Stimulated activated CD8-positive, alpha-beta memory T cell treated with anti-CD3 and anti-CD28 coated beads, Interleukin-7, amount 100 ng/mL, for 1 hour (primary cell): ENCODE results near the gene KIFC1.
"Not testable (repeated sequence)": the region's sequence is repeated elsewhere in the genome, so short reads cannot be mapped to it uniquely, and the experiment has no call there.

Experiments used
- DNase-seq, 2 donors: peaks; one replicate each; pipeline ENCODE4 v3.0.0-alpha.2; 2020; ENCODE audit warnings: low read depth in 2 of 2

Gene KIFC1

DNA sequence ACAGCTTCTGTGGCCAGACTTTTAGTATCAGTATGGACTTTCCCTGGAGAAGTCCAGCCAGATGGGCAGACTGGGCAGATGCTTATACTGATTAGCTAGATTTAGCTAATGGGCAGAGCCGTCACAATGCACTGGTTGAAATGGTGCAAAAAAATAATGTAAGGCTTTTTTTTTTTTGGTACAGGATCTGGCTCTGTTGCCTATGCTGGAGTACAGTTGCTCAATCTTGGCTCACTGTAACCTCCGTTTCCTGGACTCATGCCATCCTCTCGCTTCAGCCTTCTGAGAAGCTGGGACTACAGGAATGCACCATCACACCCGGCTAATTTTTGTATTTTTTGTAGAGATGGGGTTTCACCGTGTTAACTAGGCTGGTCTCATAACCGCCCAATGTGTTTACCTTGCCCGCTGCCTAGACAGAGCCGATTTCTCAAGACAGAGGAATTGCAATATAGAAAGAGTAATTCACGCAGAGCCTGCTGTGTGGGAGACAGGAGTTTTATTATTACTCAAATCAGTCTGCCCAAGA, 16.4 kb upstream of the KIFC1 start:
- DNase-seq, result no peak

- DNase-seq, result no peak
Observed at GRCh38 chr6:33377171-33377570, 14.5 kb upstream of the KIFC1 start.

DNA sequence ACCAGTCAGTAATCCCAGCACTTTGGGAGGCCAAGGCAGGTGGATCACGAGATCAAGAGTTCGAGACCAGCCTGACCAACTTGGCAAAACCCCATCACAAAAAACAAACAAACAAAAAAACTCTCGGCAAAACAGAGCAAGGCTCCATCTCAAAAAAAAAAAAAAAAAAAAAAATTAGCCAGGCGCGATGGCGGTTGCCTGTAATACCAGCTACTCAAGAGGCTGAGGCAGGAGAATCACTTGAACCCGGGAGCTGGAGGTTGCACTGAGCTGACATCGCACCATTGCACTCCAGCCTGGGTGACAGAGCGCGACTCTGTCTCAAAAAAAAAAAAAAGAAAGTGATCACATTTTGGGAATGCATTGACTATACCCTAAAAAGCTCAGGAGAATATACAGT, 12.4 kb upstream of the KIFC1 start:
- DNase-seq, result not testable (repeated sequence)

- no peak for DNase-seq
Observed at GRCh38 chr6:33380272-33380981, 11.2 kb upstream of the KIFC1 start.

DNA sequence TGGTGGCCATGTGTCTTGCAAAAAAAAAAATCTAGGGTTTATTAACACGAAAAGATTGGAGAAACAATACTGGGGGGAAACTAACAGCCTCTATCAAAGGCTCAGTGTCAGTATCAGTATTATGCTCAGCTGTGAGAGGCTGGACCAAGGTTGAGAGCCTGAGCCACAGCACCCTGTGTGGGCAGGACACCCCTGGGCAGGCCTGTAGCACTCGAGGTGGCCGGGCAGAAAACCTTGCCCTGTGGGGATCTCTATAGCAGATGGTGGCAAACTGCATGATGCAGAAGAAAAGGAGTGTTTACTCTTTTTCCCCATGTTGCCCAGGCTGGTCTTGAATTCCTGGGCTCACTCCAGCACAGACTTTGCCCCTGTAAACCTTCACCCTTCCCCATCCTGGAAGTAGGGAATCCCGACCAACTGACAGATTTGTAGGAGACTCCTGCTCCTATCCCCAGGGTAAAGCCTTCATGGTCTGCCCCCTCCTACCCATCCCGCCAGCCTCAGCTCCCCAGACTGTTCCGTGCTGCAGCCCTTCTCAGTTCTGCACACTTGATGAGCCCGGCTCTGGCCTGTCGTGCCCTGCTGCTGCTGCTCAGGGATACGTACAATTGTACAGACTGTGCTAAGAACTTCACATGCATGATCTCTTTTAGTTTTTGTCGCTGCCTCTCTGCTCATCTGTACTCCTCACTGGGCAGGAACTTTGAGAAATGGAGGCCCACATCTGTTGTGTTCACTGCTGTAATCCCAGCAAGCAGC, 8.0 kb upstream of the KIFC1 start:
- DNase-seq, result no peak

DNA sequence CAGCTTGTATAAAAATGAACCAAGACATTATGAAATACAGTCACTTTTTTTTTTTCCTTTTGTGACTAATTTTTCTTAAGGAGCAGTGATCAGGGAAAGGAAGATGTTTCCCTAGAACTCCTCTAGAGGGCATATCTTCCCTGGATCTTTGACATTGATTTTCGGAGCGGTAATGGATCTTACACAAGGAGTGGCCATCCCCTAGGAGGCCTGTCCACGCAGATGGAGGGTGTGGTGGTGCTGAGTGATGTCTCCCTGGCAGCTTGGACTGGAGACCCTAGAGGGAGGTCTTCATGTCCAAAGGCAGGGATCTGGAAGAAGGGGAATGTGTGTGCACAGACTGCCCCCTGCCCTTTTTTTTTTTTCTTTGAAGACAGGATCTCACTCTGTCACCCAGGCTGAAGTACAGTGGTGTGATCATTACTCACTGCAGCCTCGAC, 7.0 kb upstream of the KIFC1 start:
- DNase-seq, result no peak

GRCh38 chr6:33390173-33390572, 1.4 kb upstream of the KIFC1 start:
- DNase-seq, result no peak

DNA sequence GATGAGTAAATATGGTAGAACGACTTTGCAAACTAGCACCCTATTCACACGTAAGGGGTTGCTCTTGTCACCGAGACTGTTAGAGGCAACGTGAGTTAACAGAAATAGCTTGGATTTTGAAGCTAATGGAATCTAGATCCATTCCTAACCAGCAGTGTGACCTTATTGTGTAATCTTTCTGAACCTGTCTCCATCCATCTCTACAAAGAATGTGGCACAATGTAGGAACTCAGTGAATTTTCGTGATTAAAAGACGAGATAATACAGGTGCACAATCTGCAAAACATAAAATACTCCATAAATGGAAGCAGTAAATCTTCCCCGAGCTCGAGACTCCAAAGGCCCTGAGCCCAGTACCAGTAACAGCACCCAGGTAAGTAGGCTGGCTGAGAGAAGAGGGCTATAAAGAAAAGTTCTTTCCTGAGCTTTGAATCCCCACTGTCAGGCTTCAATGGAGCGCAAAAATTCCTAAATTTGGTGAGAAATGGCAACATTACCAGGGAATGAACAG, 801 bp upstream of the KIFC1 start:
- no peak for DNase-seq

DNA sequence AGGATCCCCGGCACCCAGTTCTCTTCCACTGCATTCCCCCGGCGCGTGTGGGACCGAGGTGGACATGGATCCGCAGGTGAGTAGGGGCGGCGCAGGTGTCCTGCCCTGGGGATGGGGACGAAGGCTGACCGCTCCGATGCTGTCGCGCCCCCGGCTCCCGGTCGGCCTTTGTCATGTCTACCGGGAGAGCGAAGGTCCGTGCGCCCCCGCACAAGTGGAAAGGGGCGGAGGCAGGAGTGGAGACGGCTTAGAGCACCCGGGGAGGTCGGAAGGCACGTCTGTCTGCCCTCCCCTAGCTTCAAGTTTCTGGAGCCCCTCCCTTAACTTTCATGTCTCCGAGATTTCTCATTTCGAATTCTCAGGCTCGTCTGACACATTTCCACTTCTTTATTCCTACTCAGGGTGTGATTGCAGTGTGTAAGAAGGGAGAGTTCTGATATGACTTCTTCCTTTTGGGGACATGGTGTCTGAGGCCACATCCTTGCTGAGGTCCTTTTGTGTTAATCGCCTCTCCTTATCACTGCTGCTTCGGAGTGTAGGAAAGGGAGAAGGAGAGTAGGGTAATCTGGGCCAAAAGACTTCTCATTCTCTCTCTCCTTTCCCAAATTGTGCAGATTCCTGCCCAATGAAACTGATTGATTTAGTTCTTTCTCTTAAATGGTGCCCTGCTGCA, 435 bp downstream of the KIFC1 start:
- DNase-seq, result no peak

- no peak for DNase-seq
Observed at GRCh38 chr6:33392595-33392948, 949 bp downstream of the KIFC1 start.

DNA sequence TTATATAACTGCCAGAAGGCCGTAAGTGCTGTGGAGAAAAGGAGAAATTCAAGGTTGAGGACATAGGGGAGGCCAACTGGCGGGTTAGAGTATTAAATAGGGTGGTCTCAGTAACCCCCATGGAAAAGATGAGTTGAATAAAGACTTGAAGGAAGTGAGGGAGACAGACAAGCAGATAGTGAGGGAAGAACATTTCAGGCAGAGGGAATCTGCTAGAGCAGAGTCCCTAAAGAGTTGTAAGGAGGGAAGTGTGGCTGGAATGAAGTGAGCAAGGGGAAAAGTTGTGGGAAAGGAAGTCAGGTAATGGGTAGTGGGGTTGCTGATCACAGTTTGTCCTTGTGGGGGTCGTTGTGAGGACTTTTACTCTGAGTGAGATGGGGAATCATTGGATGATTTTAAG, 1.4 kb downstream of the KIFC1 start:
- DNase-seq, result no peak

- DNase-seq, result no peak
Observed at GRCh38 chr6:33397541-33397940, 5.9 kb downstream of the KIFC1 start.

GRCh38 chr6:33398601-33399000, 7.0 kb downstream of the KIFC1 start:
- not testable (repeated sequence) for DNase-seq

DNA sequence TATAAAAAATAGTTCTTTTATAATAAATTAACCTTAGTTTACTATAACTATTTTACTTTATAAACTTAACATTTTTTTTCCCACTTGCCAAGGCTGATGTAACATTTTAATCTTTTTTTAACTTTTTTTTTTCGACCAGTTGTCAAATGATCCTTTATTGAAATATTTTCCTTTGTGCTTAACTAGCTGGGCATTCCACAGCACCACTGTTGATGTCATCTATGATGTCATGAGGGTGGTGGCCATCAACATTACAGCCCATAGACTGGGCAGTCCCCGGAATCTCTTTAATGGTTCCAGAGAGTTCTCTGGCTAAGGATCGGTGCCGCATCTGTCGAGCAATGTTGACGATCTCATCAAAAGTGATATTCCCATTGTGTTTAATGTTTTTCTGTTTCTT, 8.3 kb downstream of the KIFC1 start:
- DNase-seq, result not testable (repeated sequence)

DNA sequence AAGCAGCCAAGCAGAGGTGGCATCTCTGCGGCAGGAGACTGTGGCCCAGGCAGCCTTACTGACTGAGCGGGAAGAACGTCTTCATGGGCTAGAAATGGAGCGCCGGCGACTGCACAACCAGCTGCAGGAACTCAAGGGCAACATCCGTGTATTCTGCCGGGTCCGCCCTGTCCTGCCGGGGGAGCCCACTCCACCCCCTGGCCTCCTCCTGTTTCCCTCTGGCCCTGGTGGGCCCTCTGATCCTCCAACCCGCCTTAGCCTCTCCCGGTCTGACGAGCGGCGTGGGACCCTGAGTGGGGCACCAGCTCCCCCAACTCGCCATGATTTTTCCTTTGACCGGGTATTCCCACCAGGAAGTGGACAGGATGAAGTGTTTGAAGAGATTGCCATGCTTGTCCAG, 13.3 kb downstream of the KIFC1 start:
- DNase-seq, result no peak

- DNase-seq, result no peak
Observed at GRCh38 chr6:33405386-33405940, 13.8 kb downstream of the KIFC1 start.

GRCh38 chr6:33406126-33406525, 14.5 kb downstream of the KIFC1 start:
- DNase-seq, result no peak

GRCh38 chr6:33407132-33407718, 15.6 kb downstream of the KIFC1 start:
- DNase-seq, result no peak

DNA sequence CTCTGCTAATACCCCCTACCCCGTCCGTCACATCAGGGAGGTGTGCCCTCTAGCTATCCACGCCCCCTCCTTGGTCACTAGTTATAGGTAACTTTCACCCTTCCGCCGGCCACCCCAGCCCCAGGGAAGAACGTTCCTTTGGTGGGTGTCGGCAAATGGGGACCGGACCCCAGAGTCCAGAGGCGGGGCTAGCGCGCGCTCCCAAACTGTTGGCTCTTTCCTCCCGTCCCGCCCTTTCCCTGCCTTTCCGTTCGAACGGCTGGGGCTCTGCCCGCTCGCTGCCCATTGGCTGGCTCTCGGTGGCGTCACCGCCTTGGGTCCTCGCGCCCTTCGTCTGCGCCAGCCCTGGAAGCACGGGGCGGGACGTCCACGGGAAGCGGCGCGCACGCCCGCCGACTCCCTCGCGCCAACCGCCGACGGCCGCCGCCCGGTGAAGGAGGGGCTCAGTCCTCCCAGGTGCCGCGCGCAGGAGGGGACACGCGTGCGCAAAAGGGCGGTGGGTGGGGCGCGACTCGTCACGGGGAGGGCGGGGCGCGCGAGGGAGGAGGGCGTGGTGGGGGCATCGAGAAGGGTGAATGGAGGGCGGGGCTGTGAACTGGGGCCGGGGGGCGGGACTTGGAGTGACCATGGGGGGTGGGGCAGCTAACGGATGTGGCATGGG, 18.6 kb downstream of the KIFC1 start:
- DNase-seq, result peak; percentile 95 to 97

DNA sequence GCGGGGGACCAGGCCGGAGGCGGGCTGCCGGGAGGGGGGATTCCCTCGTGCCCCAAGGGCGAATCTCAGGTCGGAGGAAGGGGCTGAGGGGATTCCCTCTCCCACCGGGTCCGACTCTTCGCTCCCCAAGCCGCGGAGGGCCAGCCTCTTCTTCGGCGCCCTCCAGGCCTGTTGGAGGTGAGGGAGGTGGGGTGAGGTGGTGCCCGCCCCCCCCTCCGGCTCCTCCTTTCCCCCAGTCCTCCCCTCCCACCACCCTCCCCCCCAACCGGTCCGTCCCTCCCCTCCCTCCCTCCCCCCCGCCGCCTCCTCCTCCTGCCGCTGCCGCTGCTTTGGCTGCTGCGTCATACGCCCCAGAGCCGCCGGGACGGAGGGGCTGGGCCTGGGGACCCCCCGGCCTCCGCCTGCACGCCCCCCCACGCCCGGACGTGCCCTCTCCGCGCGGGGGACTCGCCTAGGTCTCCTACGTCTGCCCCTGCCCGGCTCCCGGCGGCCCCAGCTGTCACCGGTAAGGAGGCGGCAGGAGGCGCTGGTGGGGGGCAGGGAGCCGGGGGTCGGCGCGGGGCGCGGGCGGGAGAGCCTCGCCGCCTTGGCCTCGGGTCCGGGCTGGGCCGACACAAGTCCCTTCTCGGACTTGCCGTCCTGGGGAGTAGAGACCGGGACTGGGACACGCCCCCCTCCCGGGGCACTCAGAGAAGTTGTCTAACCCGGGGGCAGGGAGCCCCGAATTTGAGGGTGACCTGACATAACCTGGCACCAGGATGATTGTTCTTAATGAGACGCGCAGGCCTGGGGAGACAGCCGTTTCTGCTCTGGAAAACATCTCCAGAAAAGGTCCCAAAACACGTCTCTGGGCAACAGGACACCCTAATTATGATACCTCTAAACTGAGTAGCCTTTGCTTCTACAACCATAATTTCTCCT, 19.3 kb downstream of the KIFC1 start, which contains the start of gene PHF1:
Gene PHF1 (plus strand): TSS at position 304 of the 921 bp plus-strand sequence. CDS start 1,250 bp downstream, outside the sequence.
- DNase-seq, result peak in 1 of 2 donors; percentile 57
